Measurements from ENCODE around the gene TAS1R3.
A peak's percentile ranks its signal among the peaks of the same experiment; 100 is the strongest.

The TAS1R3 gene

GRCh38 chr1:1340185-1340584 lies 9.1 kb downstream of the TAS1R3 start:
- DNase-seq (ENCODE audit: low read depth in 2 of 2), result no peak

DNA sequence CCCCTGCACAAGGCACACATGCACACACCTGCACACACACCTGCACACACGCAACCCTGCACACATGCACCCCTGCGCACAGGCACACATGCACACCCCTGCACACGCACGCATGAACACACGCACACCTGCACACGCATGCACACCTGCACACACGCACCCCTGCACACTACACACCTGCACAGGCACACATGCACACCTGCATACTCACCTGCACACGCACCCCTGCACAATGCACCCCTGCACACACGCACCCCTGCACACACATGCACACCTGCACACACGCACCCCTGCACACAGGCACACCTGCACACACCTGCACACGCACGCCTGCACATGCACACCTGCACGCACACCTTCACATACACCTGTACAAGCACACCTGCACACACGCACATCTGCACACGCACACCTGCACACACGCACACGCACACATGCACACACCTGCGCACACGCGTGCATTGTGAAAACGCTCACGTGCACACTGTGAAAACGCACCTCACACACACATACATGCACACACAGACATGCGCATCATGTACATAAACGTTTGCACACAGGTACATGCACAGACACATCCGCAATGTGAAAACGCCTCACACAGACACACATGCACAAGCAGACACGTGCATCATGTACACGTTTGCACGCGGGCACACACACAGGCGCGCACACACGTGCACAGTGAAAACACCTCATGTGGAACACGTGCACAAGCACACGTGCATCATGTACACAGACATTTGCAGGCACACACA lies 9.9 kb downstream of the TAS1R3 start:
- no peak for DNase-seq (ENCODE audit: low read depth in 2 of 2)

GRCh38 chr1:1341549-1342021 lies 10.5 kb downstream of the TAS1R3 start:
- DNase-seq (ENCODE audit: low read depth in 2 of 2), result no peak

GRCh38 chr1:1342061-1342562 lies 11.0 kb downstream of the TAS1R3 start:
- DNase-seq (ENCODE audit: low read depth in 2 of 2), result no peak

GRCh38 chr1:1342584-1343115 lies 11.6 kb downstream of the TAS1R3 start:
- DNase-seq (ENCODE audit: low read depth in 2 of 2), result no peak

- DNase-seq (ENCODE audit: low read depth in 2 of 2), result no peak
These were observed 12.8 kb downstream of the TAS1R3 start for GRCh38 chr1:1343811-1344421.

GRCh38 chr1:1344655-1345361 lies 13.7 kb downstream of the TAS1R3 start:
- no peak for DNase-seq (ENCODE audit: low read depth in 2 of 2)

DNA sequence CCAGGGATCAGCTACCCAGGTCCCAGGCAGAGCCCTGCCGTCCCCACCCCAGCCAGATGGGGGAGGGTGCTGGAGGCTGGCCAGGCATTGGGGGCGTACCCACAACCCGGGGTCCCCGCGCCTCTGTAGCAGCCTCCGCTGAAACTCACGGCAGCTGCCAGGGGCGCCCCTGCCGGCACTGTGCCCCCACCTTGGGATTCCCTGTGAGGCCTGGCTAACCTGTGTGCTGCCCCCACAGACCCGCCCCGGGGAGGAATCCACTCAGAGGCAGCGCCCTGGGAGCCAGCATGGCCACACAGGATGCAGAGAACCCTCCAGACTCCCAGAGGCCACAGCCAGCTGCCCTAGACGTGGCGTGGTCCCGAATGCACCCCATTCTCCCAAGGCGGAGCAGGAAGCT lies 14.3 kb downstream of the TAS1R3 start:
- DNase-seq (ENCODE audit: low read depth in 2 of 2), result no peak

- DNase-seq (ENCODE audit: low read depth in 2 of 2), result no peak
These were observed 14.9 kb downstream of the TAS1R3 start for GRCh38 chr1:1345860-1346500.

DNA sequence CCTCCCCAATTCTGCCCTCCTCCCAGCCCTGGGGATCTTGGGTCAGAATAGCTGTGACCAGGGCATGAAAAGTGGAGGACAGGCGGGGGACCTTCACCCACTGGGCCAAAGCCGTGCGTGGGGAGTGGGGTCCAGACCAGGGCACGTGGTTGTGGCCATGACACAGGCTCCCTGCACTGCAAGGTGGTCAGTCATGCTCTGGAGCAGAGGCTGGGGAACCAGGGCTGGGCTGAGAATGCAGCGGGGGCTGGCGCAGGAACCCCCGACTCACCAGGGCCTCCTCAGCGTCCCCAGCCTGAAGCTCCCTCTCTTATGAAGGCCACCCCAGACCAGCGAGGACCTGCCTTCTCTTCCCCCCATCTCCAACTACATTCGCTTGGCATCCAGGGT lies 15.4 kb downstream of the TAS1R3 start:
- DNase-seq (ENCODE audit: low read depth in 2 of 2), result no peak

DNA sequence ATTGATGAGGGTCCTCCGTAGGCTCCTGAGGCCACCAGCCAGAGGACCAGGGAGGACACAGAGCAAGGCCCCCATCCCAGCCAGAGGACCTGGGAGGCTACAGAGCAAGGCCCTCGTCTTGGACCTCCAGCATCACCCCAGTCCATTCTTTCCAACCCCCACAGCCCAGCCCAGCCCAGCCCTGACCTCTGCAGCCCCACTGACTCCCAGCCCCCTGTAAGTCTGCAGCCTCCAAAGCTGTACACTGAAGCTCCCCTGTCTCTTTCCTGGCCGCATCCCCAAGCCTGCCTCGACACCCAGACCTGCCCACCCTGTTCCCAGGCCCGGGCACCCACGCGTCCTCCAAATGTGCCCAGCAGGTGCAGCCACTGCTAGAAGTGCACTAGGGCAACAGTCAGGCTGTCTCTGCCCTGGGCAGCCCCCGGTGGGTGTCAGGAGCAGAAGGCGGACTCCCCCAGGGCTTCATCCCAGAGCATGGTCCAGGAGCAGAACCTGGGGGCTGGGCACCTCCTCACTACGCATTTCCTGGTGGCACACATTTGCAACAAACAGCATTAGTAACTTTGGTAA lies 16.0 kb downstream of the TAS1R3 start:
- DNase-seq (ENCODE audit: low read depth in 2 of 2), result no peak

- DNase-seq (ENCODE audit: low read depth in 2 of 2), result no peak
These were observed 16.8 kb downstream of the TAS1R3 start for GRCh38 chr1:1347663-1348419.

- DNase-seq (ENCODE audit: low read depth in 2 of 2), result no peak
These were observed 17.6 kb downstream of the TAS1R3 start for GRCh38 chr1:1348420-1349255.

- peak; percentile 41 to 45 for DNase-seq (ENCODE audit: low read depth in 2 of 2)
These were observed 18.4 kb downstream of the TAS1R3 start, which contains the start of gene DVL1 for GRCh38 chr1:1349256-1350012. DVL1 (minus strand) TSS chr1:1349418; CDS start chr1:1349065, 353 bp downstream.

DNA sequence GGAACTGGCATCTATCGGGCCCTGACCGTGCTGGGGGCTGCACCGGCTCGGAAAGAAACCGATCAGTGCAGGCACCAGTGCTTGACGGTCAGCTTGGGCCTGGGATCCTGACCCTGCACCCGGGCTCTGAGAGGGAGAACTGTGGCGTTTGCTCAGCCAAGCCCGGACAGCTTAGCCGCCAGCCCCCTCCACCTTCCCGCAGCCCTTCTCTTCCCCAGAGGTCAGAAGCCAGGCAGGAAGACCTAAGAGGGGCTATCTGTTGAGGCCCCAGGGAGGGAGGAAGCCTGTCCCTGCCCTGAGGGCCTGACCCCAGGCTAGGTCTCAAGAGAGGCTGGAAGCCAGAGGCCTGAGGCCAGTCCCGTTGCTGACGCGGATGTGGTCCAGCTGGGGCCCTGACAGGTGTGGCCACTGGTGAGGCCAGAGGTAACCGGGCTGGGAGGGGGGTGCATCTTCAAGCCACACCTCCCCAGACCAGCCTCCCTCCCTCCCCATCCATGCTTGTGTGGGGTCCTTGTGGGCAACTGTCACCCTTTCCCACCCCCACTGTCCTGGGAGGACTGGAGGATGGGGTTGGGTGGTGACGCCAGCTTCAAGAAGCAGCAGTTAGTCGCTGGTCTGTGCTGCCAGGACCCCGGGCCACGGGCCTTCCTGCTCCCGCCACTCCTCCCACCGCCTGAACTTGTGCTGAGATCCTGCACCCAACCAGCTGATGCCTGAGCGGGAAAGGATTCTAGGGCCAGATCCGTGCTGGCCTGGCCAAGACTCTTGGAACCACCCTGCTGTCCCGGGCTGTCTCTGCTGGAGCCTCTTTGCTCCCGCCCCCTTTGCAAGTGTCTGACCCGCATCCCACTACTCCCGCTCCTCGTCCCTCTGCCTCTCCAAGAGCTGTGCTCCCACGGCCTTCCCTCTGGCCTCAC lies 20.7 kb downstream of the TAS1R3 start:
- no peak for DNase-seq (ENCODE audit: low read depth in 2 of 2)

DNA sequence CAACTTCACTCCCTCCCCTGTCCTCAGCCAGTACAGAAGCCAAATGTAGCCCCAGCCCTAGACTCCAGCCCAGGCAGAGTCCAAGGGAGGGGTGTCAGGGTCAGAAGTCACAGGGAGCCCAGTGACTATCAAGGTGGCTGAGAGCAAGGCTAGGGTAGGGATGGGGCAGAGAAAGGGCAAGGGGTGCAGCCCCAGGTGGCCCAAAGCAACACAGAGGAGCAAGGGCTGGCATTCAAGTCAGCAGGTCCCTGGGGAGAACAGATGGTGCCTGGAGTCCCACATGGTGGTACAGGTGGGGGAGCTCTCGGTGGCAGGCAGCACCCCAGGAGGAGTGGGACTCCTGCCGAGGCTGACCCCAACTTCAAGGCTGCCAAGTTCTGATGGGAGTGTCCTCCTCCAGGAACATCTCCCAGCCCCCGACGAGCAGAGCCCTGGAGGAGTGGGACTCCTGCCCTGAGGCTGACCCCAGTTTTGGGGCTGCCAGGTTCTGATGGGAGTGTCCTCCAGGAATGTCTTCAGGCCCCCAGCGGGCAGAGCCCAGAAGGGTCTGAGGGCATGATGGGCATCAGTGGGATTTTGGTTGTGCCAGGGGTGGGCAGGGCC lies 21.8 kb downstream of the TAS1R3 start:
- DNase-seq (ENCODE audit: low read depth in 2 of 2), result no peak

GRCh38 chr1:1353389-1354151 lies 22.5 kb downstream of the TAS1R3 start:
- no peak for DNase-seq (ENCODE audit: low read depth in 2 of 2)

All from stimulated activated CD8-positive, alpha-beta memory T cell treated with anti-CD3 and anti-CD28 coated beads, Interleukin-7, amount 100 ng/mL, for 1 hour (primary cell).